Body of pancreas (tissue), 4 donors: ENCODE results near the gene TNFRSF12A. TPM values are rescaled to one million over a fixed set of nuclear protein-coding genes. Genes with fewer than 3 reads are reported as not detected.

Experiments used
- ATAC-seq: fragments of 150-250 bp; one replicate; pipeline ENCODE4 v1.9.1; 2016
- DNase-seq, 4 donors: peaks; one replicate each; pipeline ENCODE4 v3.0.0-alpha.2; 2019
- H3K27ac ChIP-seq, 4 donors: fragments of 200-600 bp; sonication (generic); 1 replicate in 3 of 4; 2 replicates in 1 of 4; pipeline versions ENCODE4 v1.5.1 to v1.6.1; 2016 to 2019; ENCODE audit warnings: mild to moderate bottlenecking in 1 of 4, mixed read lengths in 1 of 4, moderate library complexity in 1 of 4
- H3K27me3 ChIP-seq, 2 donors: fragments of 200-600 bp; sonication (generic); one replicate each; pipeline ENCODE4 v1.6.0; 2016; ENCODE audit warnings: mild to moderate bottlenecking in 1 of 2
- H3K36me3 ChIP-seq, 2 donors: fragments of 200-600 bp; sonication (generic); replicated peaks in 1 of 2; 2 replicates each; pipeline ENCODE4 v1.5.1; 2016; ENCODE audit warnings: low read depth in 2 of 2; ENCODE audit not compliant: insufficient read depth in 1 of 2
- H3K4me1 ChIP-seq: fragments of 200-600 bp; sonication (generic); one replicate; pipeline ENCODE4 v1.6.0; 2016
- H3K4me3 ChIP-seq, 2 donors: fragments of 200-600 bp; sonication (generic); 1 replicate in 1 of 2; 2 replicates in 1 of 2; pipeline ENCODE4 v1.5.1; 2016 to 2019
- H3K9me3 ChIP-seq, 3 donors: fragments of 200-600 bp; sonication (generic); 1 replicate in 2 of 3; 2 replicates in 1 of 3; pipeline ENCODE4 v1.5.1; 2016
- CTCF ChIP-seq, 7 experiments: fragments of 450-650 bp in 4 of 7; fragments of 200-600 bp in 3 of 7; sonication (generic) in 3 of 7; IDR thresholded peaks; one replicate each; pipeline ENCODE4 v1.5.1; 2016 to 2019; ENCODE audit warnings: antibody characterized with exemption in 7 of 7
- POLR2A ChIP-seq, 3 donors: fragments of 450-650 bp; IDR thresholded peaks; one replicate each; pipeline ENCODE4 v1.6.1; 2016; ENCODE audit warnings: antibody characterized with exemption in 3 of 3, mild to moderate bottlenecking in 2 of 3
- WGBS, 2 donors: methylation state at CpG; one replicate each; pipeline ENCODE4 v1.1.5; 2017; 5-methylcytosine and 5-hydroxymethylcytosine counted together
- intact Hi-C: fragments of 100-400 bp; cut with DNase I; formaldehyde crosslinking; loops from one replicate; pipeline ENCODE4 v1.15.1; 2023
- total RNA-seq, 2 donors: library from RNA; depleted of rRNA; stranded (reverse); fragments of >200 nt; gene quantifications; one replicate each; pipeline ENCODE4 v1.1.0, GENCODE V29; 2016

The TNFRSF12A gene
- total RNA-seq, 2 donors from 2014 or later: 132 to 229 TPM

GRCh38 chr16:3015865-3016521 lies 4.2 kb upstream of the TNFRSF12A start:
- Histone ChIP-seq H3K4me3 (no peak overlapping the region), H3K27ac (no peak overlapping the region), H3K27me3 (no peaks in the 10 kb centered on the region), H3K9me3 (no peaks in the 10 kb centered on the region), H3K36me3 (no peaks in the 10 kb centered on the region), H3K4me1 (peaks cover 60% of the 10 kb centered on the region)
- ATAC-seq: no peak
- no peak for TF ChIP-seq POLR2A (IDR thresholded peaks at IDR 0.05)
- no peak for TF ChIP-seq CTCF (IDR thresholded peaks at IDR 0.05)
- 84 to 93% methylated on average over 7 to 11 of the region's 13 CpGs for WGBS, 2 donors
- intact Hi-C loops: no loop called here
- no peak for DNase-seq

DNA sequence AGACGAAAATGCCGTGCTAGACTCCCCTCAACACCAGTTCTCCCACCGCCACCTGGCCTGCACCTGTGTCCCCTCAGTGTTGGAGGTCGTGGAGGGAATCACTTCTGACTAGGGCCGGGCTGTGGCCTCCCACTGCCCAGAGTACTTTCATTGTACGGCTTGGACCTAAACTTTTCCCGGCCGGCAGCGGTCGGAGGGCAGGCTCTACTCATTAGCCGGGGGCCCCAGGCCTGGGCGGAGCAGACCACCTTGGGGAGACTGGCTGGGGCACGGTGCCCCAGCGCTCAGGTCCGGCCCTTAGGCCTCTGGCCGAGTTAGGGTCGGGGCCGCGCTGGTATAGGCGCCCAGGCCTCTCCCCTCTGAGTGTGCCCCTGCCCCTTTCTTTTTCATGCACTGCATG lies 2.8 kb upstream of the TNFRSF12A start:
- no peak overlapping the region for H3K27ac ChIP-seq
- ATAC-seq: no peak
- no peaks in the 10 kb centered on the region for H3K9me3 ChIP-seq
- peaks cover 58% of the 10 kb centered on the region for H3K4me1 ChIP-seq
- intact Hi-C loops: no loop called here
- H3K36me3 ChIP-seq: no peaks in the 10 kb centered on the region
- 76 to 96% methylated on average over 12 to 20 of the region's 20 CpGs for WGBS, 2 donors
- no peaks in the 10 kb centered on the region for H3K27me3 ChIP-seq
- no peak for DNase-seq
- TF ChIP-seq CTCF (IDR thresholded peaks at IDR 0.05) (no peak), POLR2A (IDR thresholded peaks at IDR 0.05) (no peak)
- no peak overlapping the region for H3K4me3 ChIP-seq

GRCh38 chr16:3017794-3018506 lies 2.2 kb upstream of the TNFRSF12A start, which contains the start of gene CLDN6:
Gene CLDN6, minus strand, starts transcription at chr16:3018183. Its CDS starts 2,162 bp downstream, at chr16:3016021.
- Histone ChIP-seq H3K4me1 (peaks cover 58% of the 10 kb centered on the region), H3K36me3 (no peaks in the 10 kb centered on the region), H3K27ac (no peak within 1 kb of the TSS), H3K4me3 (no peak within 1 kb of the TSS), H3K27me3 (no peaks in the 10 kb centered on the region), H3K9me3 (no peaks in the 10 kb centered on the region)
- TF ChIP-seq POLR2A (IDR thresholded peaks at IDR 0.05) (no peak), CTCF (IDR thresholded peaks at IDR 0.05) (peak in 4 of 7 experiments; percentile 6 to 32 (median 16))
- DNase-seq (peak in 3 of 4 donors; percentile 45 to 53 (median 50)), ATAC-seq (no peak)
- intact Hi-C loops: no loop called here
- WGBS, 2 donors: 9 to 14% methylated on average over 16 to 52 of the region's 52 CpGs

DNA sequence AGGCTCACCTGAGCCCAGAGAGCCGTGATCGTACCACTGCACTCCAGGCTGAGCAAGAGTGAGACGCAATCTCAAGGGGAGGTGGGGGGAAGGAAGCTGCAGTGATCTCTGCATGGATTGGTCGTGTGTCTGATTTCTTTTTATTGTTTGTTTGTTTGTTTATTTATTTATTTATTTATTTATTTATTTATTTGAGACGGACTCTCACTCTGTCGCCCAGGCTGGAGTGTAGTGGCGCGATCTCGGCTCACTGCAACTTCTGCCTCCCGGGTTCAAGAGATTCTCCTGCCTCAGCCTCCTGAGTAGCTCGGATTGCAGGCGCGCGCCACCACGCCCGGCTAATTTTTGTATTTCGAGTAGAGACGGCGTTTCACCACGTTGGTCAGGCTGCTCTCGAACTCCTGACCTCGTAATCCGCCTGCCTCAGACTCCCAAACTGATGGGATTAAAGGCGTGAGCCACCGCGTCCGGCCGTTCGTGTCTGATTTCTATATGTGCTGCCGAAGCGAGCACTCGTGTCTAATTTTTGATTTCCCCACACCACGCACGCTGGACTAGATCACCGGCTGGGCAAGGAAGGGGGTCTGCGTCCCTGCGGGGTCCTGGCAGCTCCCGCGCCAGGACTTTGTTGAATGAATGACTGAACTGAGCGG lies 448 bp upstream of the TNFRSF12A start:
- no peak for TF ChIP-seq CTCF (IDR thresholded peaks at IDR 0.05)
- no peak for TF ChIP-seq POLR2A (IDR thresholded peaks at IDR 0.05)
- DNase-seq: no peak
- peaks cover 56% of the 10 kb centered on the region for H3K4me1 ChIP-seq
- no peaks in the 10 kb centered on the region for H3K36me3 ChIP-seq
- H3K9me3 ChIP-seq: no peaks in the 10 kb centered on the region
- no peaks in the 10 kb centered on the region for H3K27me3 ChIP-seq
- ATAC-seq: no peak
- no peak overlapping the region for H3K4me3 ChIP-seq
- 23 to 32% methylated on average over 32 to 40 of the region's 40 CpGs for WGBS, 2 donors
- H3K27ac ChIP-seq: peak overlapping the region; percentile 98 to 100 (median 100)
- intact Hi-C loops: no loop called here
